H1 (cell line): ENCODE results near the gene CNNM2. TPM values are rescaled to one million over a fixed set of nuclear protein-coding genes. Genes with fewer than 3 reads are reported as not detected.

ENCODE experiments used
- CTCF ChIA-PET: fragments of 300-600 bp; sonication (Branson Sonifier 250); formaldehyde crosslinking; loops from one replicate; lab custom pipeline; 2021; ENCODE audit not compliant: partially characterized antibody; lab: Charles Lee
- POLR2A ChIA-PET: fragments of 300-600 bp; sonication (Branson Sonifier 250); formaldehyde crosslinking; loops from one replicate; lab custom pipeline; 2021; ENCODE audit warnings: inconsistent platforms; ENCODE audit not compliant: partially characterized antibody; lab: Charles Lee
- DNase-seq, 2 experiments: peaks; one replicate each; pipeline versions ENCODE4 v3.0.0 to v3.0.0-alpha.2; 2010 to 2022; ENCODE audit warnings: low spot score in 2 of 2, low read depth in 1 of 2, mixed read lengths in 1 of 2
- FAIRE-seq: peaks from 2 replicates; lab custom pipeline; 2011; peaks lifted over from hg19 to GRCh38; lab: Jason Lieb, UNC
- H2AFZ ChIP-seq: 2 replicates; pipeline ENCODE4 v1.8.1; 2012; ENCODE audit warnings: low read length, inconsistent platforms
- H2AK5ac ChIP-seq: 2 replicates; pipeline ENCODE4 v1.6.1; 2013; ENCODE audit warnings: low read depth, low read length
- H2BK120ac ChIP-seq: replicated peaks from 2 replicates; pipeline ENCODE3; 2013; ENCODE audit warnings: low read depth, low read length, inconsistent platforms
- H2BK12ac ChIP-seq: 2 replicates; pipeline ENCODE4 v1.6.1; 2013; ENCODE audit warnings: low read depth, low read length
- H2BK15ac ChIP-seq: 2 replicates; pipeline ENCODE4 v1.6.1; 2013; ENCODE audit warnings: low read length
- H2BK20ac ChIP-seq: 2 replicates; pipeline ENCODE4 v1.6.1; 2013; ENCODE audit warnings: low read length
- H2BK5ac ChIP-seq: 2 replicates; pipeline ENCODE4 v1.6.1; 2013; ENCODE audit warnings: low read depth, low read length
- H3K14ac ChIP-seq: 2 replicates; pipeline ENCODE4 v1.6.1; 2013; ENCODE audit warnings: inconsistent platforms; ENCODE audit not compliant: insufficient read length
- H3K18ac ChIP-seq: 2 replicates; pipeline ENCODE4 v1.6.1; 2013; ENCODE audit warnings: low read length; ENCODE audit errors: extremely low read depth
- H3K23ac ChIP-seq: 2 replicates; pipeline ENCODE4 v1.6.1; 2013; ENCODE audit warnings: inconsistent platforms; ENCODE audit not compliant: insufficient read length
- H3K23me2 ChIP-seq: 2 replicates; pipeline ENCODE4 v1.6.1; 2013; ENCODE audit warnings: low read depth, low read length
- H3K27ac ChIP-seq: 2 replicates; pipeline ENCODE4 v1.6.1; 2011; ENCODE audit warnings: low read depth, low read length, inconsistent platforms
- H3K27me3 ChIP-seq, 4 experiments: replicated peaks in 1 of 4; 1 replicate in 1 of 4; 2 replicates in 3 of 4; pipeline versions ENCODE4 v1.6.1 to v1.8.1; 2011 to 2013; ENCODE audit warnings: low read length in 3 of 4, mild to moderate bottlenecking in 3 of 4, inconsistent platforms in 2 of 4, mixed read lengths in 2 of 4, moderate library complexity in 1 of 4; ENCODE audit not compliant: control insufficient read depth in 3 of 4, insufficient read depth in 3 of 4; ENCODE audit errors: extremely low read depth in 1 of 4
- H3K36me3 ChIP-seq, 4 experiments: 2 replicates each; pipeline versions ENCODE4 v1.6.1 to v1.8.1; 2011 to 2013; ENCODE audit warnings: mild to moderate bottlenecking in 4 of 4, low read length in 3 of 4, moderate library complexity in 2 of 4, control low read depth in 1 of 4, inconsistent platforms in 1 of 4; ENCODE audit not compliant: insufficient read depth in 4 of 4, control insufficient read depth in 2 of 4
- H3K4ac ChIP-seq: replicated peaks from 2 replicates; pipeline ENCODE3; 2013; ENCODE audit warnings: low read length, low read depth, mixed read lengths, inconsistent platforms; ENCODE audit not compliant: insufficient read length
- H3K4me1 ChIP-seq, 4 experiments: replicated peaks in 1 of 4; 1 replicate in 1 of 4; 2 replicates in 3 of 4; pipeline versions ENCODE4 v1.6.1 to v1.8.1; 2011 to 2013; ENCODE audit warnings: low read length in 3 of 4, inconsistent platforms in 2 of 4, mixed read lengths in 1 of 4; ENCODE audit not compliant: insufficient read depth in 4 of 4, control insufficient read depth in 3 of 4
- H3K4me2 ChIP-seq, 2 experiments: 2 replicates each; pipeline versions ENCODE4 v1.6.1 to v1.8.1; 2011 to 2013; ENCODE audit warnings: low read depth in 2 of 2, low read length in 2 of 2, control low read depth in 1 of 2, inconsistent platforms in 1 of 2, mild to moderate bottlenecking in 1 of 2; ENCODE audit not compliant: insufficient read depth in 1 of 2
- H3K4me3 ChIP-seq, 4 experiments: fragments of 200-600, 300-600 bp in 1 of 4; sonication (generic), shearing (Covaris generic), sonication (Bioruptor Twin) in 1 of 4; 2 replicates each; pipeline versions ENCODE4 v1.5.1 to v1.8.1; 2011 to 2016; ENCODE audit warnings: low read length in 4 of 4, low read depth in 3 of 4, control low read depth in 2 of 4, inconsistent platforms in 2 of 4, mild to moderate bottlenecking in 2 of 4, mixed read lengths in 1 of 4, moderate library complexity in 1 of 4; ENCODE audit not compliant: insufficient read depth in 2 of 4; ENCODE audit errors: extremely low read depth in 1 of 4
- H3K56ac ChIP-seq: replicated peaks from 2 replicates; pipeline ENCODE3; 2013; ENCODE audit warnings: low read depth, mild to moderate bottlenecking, mixed read lengths, low read length, inconsistent platforms; ENCODE audit not compliant: insufficient read length
- H3K79me1 ChIP-seq: 2 replicates; pipeline ENCODE4 v1.6.1; 2013; ENCODE audit warnings: low read depth, low read length, control low read depth
- H3K79me2 ChIP-seq, 2 experiments: 2 replicates each; pipeline versions ENCODE4 v1.6.1 to v1.8.1; 2012 to 2013; ENCODE audit warnings: low read length in 2 of 2, mild to moderate bottlenecking in 2 of 2, inconsistent platforms in 1 of 2; ENCODE audit not compliant: insufficient read depth in 2 of 2, control insufficient read depth in 1 of 2
- H3K9ac ChIP-seq, 4 experiments: replicated peaks in 1 of 4; 1 replicate in 1 of 4; 2 replicates in 3 of 4; pipeline versions ENCODE4 v1.6.1 to v1.8.1; 2011 to 2013; ENCODE audit warnings: low read depth in 3 of 4, low read length in 3 of 4, control low read depth in 2 of 4, mild to moderate bottlenecking in 2 of 4, moderate library complexity in 2 of 4, inconsistent platforms in 1 of 4; ENCODE audit errors: extremely low read depth in 1 of 4
- H3K9me3 ChIP-seq, 2 experiments: 2 replicates each; pipeline versions ENCODE4 v1.6.1 to v1.8.1; 2012 to 2013; ENCODE audit warnings: mild to moderate bottlenecking in 2 of 2, moderate library complexity in 2 of 2, control low read depth in 1 of 2, inconsistent platforms in 1 of 2, low read depth in 1 of 2, low read length in 1 of 2, mixed read lengths in 1 of 2; ENCODE audit not compliant: insufficient read depth in 2 of 2
- H4K20me1 ChIP-seq, 2 experiments: replicated peaks in 1 of 2; 2 replicates each; pipeline versions ENCODE3 to v1.8.1; 2011 to 2013; ENCODE audit warnings: inconsistent platforms in 2 of 2, low read length in 2 of 2, mild to moderate bottlenecking in 1 of 2; ENCODE audit not compliant: insufficient read depth in 2 of 2, control insufficient read depth in 1 of 2
- H4K5ac ChIP-seq: 2 replicates; pipeline ENCODE4 v1.6.1; 2013; ENCODE audit warnings: low read length, low read depth, mixed read lengths, inconsistent platforms; ENCODE audit not compliant: insufficient read length
- H4K8ac ChIP-seq: 2 replicates; pipeline ENCODE4 v1.8.0; 2013; ENCODE audit warnings: mild to moderate bottlenecking, moderate library complexity, low read length, inconsistent platforms; ENCODE audit not compliant: insufficient read depth; ENCODE audit errors: extremely low read depth
- H4K91ac ChIP-seq: replicated peaks from 2 replicates; pipeline ENCODE3; 2013; ENCODE audit warnings: low read length, mixed read lengths, inconsistent platforms; ENCODE audit not compliant: insufficient read length
- CHD1 ChIP-seq: IDR thresholded peaks from 2 replicates; pipeline ENCODE4 v1.6.1; 2012; ENCODE audit warnings: low read depth, low read length, improper control_type of control experiment
- CREB1 ChIP-seq: IDR thresholded peaks from 2 replicates; pipeline ENCODE4 v1.6.1; 2012; ENCODE audit warnings: inconsistent platforms
- EP300 ChIP-seq, 2 experiments: IDR thresholded peaks; 1 replicate in 1 of 2; 2 replicates in 1 of 2; pipeline ENCODE4 v1.6.1; 2011 to 2012; ENCODE audit warnings: low read depth in 2 of 2, low read length in 2 of 2, mild to moderate bottlenecking in 2 of 2, borderline replicate concordance in 1 of 2, inconsistent platforms in 1 of 2, moderate library complexity in 1 of 2
- KDM1A ChIP-seq: fragments of 200-600, 300-600 bp; sonication (generic); IDR thresholded peaks from 2 replicates; pipeline ENCODE4 v1.7.1; 2016; ENCODE audit warnings: mild to moderate bottlenecking, low read length, borderline replicate concordance
- KDM5A ChIP-seq: fragments of 200-600 bp; IDR thresholded peaks from 2 replicates; pipeline ENCODE4 v1.7.1; 2012; ENCODE audit warnings: mild to moderate bottlenecking, low read length, inconsistent platforms, mixed read lengths
- POLR2A ChIP-seq, 2 experiments: IDR thresholded peaks; 1 replicate in 1 of 2; 2 replicates in 1 of 2; pipeline ENCODE4 v1.6.1; 2011; ENCODE audit warnings: low read depth in 2 of 2, low read length in 2 of 2, mild to moderate bottlenecking in 2 of 2; ENCODE audit errors: control extremely low read depth in 1 of 2
- RXRA ChIP-seq: IDR thresholded peaks from 2 replicates; pipeline ENCODE4 v1.6.1; 2011; ENCODE audit warnings: low read depth, mild to moderate bottlenecking, low read length, moderate library complexity; ENCODE audit not compliant: insufficient read depth
- TAF7 ChIP-seq: optimal IDR thresholded peaks from 2 replicates; pipeline ENCODE3; 2011; ENCODE audit warnings: low read depth, mild to moderate bottlenecking, inconsistent platforms, low read length, moderate library complexity, borderline replicate concordance
- TEAD4 ChIP-seq: IDR thresholded peaks from 2 replicates; pipeline ENCODE4 v1.6.1; 2012; ENCODE audit warnings: low read depth, low read length, inconsistent platforms, mixed read lengths
- WGBS, 2 experiments: shearing (Covaris generic) in 1 of 2; methylation state at CpG; one replicate each; pipeline versions ENCODE4 v1.1.6 to v1.1.7; 2013 to 2015; ENCODE audit warnings: low lambda C conversion rate in 2 of 2, mixed read lengths in 2 of 2, inconsistent platforms in 1 of 2, low coverage in 1 of 2, missing lambda C conversion rate in 1 of 2; ENCODE audit not compliant: insufficient replicate concordance in 2 of 2, insufficient coverage in 1 of 2, insufficient read length in 1 of 2; ENCODE audit errors: extremely low coverage in 1 of 2, missing lambda C conversion rate in 1 of 2; 5-methylcytosine and 5-hydroxymethylcytosine counted together
- long read RNA-seq, 2 experiments: library from RNA in 1 of 2; library from capped mRNA in 1 of 2; stranded (forward); transcript quantifications; one replicate each; pipeline ENCODE4 v2.0.0, GENCODE V29; 2021; ENCODE audit warnings: inconsistent platforms in 1 of 2
- polyA minus RNA-seq, 3 experiments: library from RNA; depleted of rRNA, polyadenylated mRNA; stranded (reverse); fragments of >200 nt; gene quantifications; 1 replicate in 2 of 3; 2 replicates in 1 of 3; pipeline ENCODE4 v1.2.3, GENCODE V29; 2011
- polyA plus RNA-seq, 7 experiments: library from polyadenylated mRNA; depleted of rRNA in 3 of 7; stranded (reverse) in 5 of 7; unstranded in 2 of 7; fragments of >200 nt in 5 of 7; fragments of 200-250 nt in 2 of 7; gene quantifications; 1 replicate in 5 of 7; 2 replicates in 1 of 7; 4 replicates in 1 of 7; pipeline versions ENCODE4 v1.2.1 to v1.2.3, GENCODE V29; 2011 to 2013; ENCODE audit warnings: missing spikeins in 2 of 7, mixed read lengths in 2 of 7
- total RNA-seq: library from RNA; stranded (reverse); fragmentation: NEBNext Ultra II Directional; extraction: Animal tissue kit (Norgen Biotek cat#: 25700); gene quantifications from 2 replicates; pipeline ENCODE4 v1.2.1, GENCODE V29; 2021

CNNM2 gene
- total RNA-seq: 20.3 and 23.6 TPM in 2 replicates
- polyA plus RNA-seq (2011; rRNA removed): 7.3 and 13.7 TPM in 2 replicates
- 7.4 TPM for polyA plus RNA-seq (2011; cell fraction: cytosol; rRNA removed)
- polyA plus RNA-seq (2011; cell fraction: nucleus; rRNA removed): 16.4 TPM
- polyA plus RNA-seq (2012, experiment 1 of 2): 11.3 to 13.5 TPM (median 11.4 TPM) in 4 replicates
- polyA plus RNA-seq (2012, experiment 2 of 2): 10.5 TPM
- 14.2 TPM for polyA plus RNA-seq (2013, experiment 1 of 2)
- 14.9 TPM for polyA plus RNA-seq (2013, experiment 2 of 2)
- polyA minus RNA-seq (2011; rRNA and poly(A)+ RNA removed): 15.6 and 19.5 TPM in 2 replicates
- 16.2 TPM for polyA minus RNA-seq (2011; cell fraction: cytosol; rRNA and poly(A)+ RNA removed)
- 25.8 TPM for polyA minus RNA-seq (2011; cell fraction: nucleus; rRNA and poly(A)+ RNA removed)
- long read RNA-seq, experiment 1, partial matches to known transcripts: 3 of 13 reads
- long read RNA-seq, experiment 1, other reads (novel, unspliced or antisense): 10 of 13 reads
- long read RNA-seq, experiment 2: 0 reads

DNA sequence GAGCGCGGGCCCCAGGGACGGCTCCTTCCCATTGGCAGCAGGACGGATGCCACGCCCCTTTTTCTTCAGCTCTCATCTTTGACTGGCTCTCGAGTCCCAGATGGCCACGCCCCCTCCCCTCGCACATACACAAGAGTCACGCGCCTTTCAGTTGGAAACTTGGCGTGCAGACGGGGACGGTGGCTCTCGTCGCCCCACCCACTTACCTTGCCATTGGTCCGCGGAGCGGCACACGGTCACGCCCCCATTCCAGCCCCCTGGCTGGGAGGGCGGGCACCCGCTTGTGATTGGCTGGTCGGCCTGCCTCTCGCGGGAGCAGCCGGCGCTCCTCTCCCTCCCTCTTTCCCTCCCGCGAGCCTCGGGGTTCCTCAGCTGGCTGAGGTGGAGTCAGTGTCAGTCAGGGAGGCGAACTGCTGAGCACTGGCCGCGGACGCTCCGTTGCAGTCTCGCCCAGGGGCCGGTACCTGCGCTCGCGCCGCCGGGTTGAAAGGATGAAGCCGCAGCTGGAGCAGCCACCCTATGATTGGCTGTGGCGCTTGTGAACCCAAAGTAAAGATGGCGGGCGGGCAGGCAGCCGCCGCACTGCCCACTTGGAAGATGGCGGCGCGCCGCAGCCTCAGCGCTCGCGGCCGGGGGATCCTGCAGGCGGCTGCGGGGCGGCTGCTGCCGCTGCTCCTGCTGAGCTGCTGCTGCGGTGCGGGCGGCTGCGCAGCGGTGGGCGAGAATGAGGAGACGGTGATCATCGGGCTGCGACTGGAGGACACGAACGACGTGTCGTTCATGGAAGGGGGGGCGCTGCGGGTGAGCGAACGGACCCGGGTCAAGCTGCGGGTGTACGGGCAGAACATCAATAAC lies at the start of gene CNNM2:
Gene CNNM2, plus strand, starts transcription at position 333 of the 855 bp plus-strand sequence. Its CDS starts 187 bp downstream, at position 520.
- Histone ChIP-seq H3K56ac (peak within 1 kb of the TSS; percentile 93), H3K14ac (no peak within 1 kb of the TSS), H3K9ac (peak within 1 kb of the TSS; percentile 59 to 93 (median 89)), H3K79me2 (peaks cover 0 to 38% of the 10 kb centered on the region in 2 experiments; a peak in 2 of 4 replicates), H2AFZ (peak within 1 kb of the TSS; percentile 91), H3K27ac (peak within 1 kb of the TSS; percentile 93), H3K27me3 (peaks cover 0 to 12% (median 11%) of the 10 kb centered on the region in 4 experiments; a peak in 5 of 7 replicates), H3K23ac (no peak within 1 kb of the TSS), H3K79me1 (no peaks in the 10 kb centered on the region), H2BK12ac (peak within 1 kb of the TSS; percentile 96; the same call in 1 of the 2 replicates), H2BK120ac (no peak within 1 kb of the TSS), H3K4me3 (peak within 1 kb of the TSS; percentile 89 to 96 (median 92)), H2BK20ac (no peak within 1 kb of the TSS), H3K9me3 (no peaks in the 10 kb centered on the region), H3K4me1 (peaks cover 3 to 10% (median 7%) of the 10 kb centered on the region in 4 experiments; a peak in 6 of 7 replicates), H4K91ac (peak within 1 kb of the TSS; percentile 94), H4K8ac (peak within 1 kb of the TSS; percentile 99), H4K5ac (peak within 1 kb of the TSS; percentile 99), H3K18ac (peak within 1 kb of the TSS; percentile 99), H3K4ac (no peak within 1 kb of the TSS), H2BK15ac (peak within 1 kb of the TSS; percentile 93; the same call in 1 of the 2 replicates), H2AK5ac (no peak within 1 kb of the TSS), H3K36me3 (no peaks in the 10 kb centered on the region), H3K23me2 (peaks cover 15% of the 10 kb centered on the region), H2BK5ac (peak within 1 kb of the TSS; percentile 98), H3K4me2 (peak within 1 kb of the TSS; percentile 91 to 100), H4K20me1 (peaks cover 8% of the 10 kb centered on the region in 2 experiments)
- ChIA-PET POLR2A (interaction anchor here (0.5 to 3.8 kb wide), 22 partner anchors 7 to 426 kb away, joined by 3 to 22 read pairs (median 4); partner anchors contain the start of genes ARL3, AS3MT, BORCS7 and SFXN2), CTCF (interaction anchor here (0.6 to 11.2 kb wide), 37 partner anchors 13 to 362 kb away, joined by 3 to 137 read pairs (median 4); partner anchors contain the start of genes ARL3, SFXN2 and WBP1L)
- DNase-seq: peak; percentile 98 to 100
- peak; percentile 85 for FAIRE-seq
- WGBS, 2 experiments: 3% methylated on average over 43 of the region's 80 CpGs; no CpG with 5 or more reads in 1 of the 2 experiments
- TF ChIP-seq KDM1A (no peak), KDM5A (peak; percentile 47; the same call in 1 of the 2 replicates), CREB1 (peak; percentile 71), EP300 (IDR thresholded peaks at IDR 0.05; ENCODE audit: borderline replicate concordance in 1 of 2, low read depth in 2 of 2, low read length in 2 of 2) (no peak), TEAD4 (peak; percentile 79), CHD1 (no peak), POLR2A (IDR thresholded peaks at IDR 0.05; ENCODE audit: control extremely low read depth in 1 of 2, low read depth in 2 of 2, low read length in 2 of 2) (peak in 1 of 2 experiments; percentile 59; a peak in 2 of 3 replicates), RXRA (no peak), TAF7 (peak; percentile 80)
